ENCODE data around the gene DPF3. TPM values are rescaled to one million over a fixed set of nuclear protein-coding genes. Genes with fewer than 3 reads are reported as not detected.

The DPF3 gene
- total and polyA plus RNA-seq, 2 donors (not counting 1 experiment from before 2014, with no cell fraction given): 7.6 to 13.7 TPM

GRCh38 chr14:72894623-72895378, 900 bp upstream of the DPF3 start:
- no peaks in the 10 kb centered on the region for H3K9me3 ChIP-seq (ENCODE audit: control insufficient read depth, insufficient read depth, low read depth, low read length)
- TF ChIP-seq CTCF (conservative IDR thresholded peaks at IDR 0.05 in 1 of 2, IDR thresholded peaks at IDR 0.05 in 1 of 2; ENCODE audit: low read depth in 1 of 2, low read length in 2 of 2) (no peak), EZH2 (IDR thresholded peaks at IDR 0.05; ENCODE audit: low read length, missing control alignments) (no peak)
- H3K4me3 ChIP-seq (replicated peaks in 1 of 4; ENCODE audit: control extremely low read depth in 1 of 4, insufficient read depth in 1 of 4, low read depth in 3 of 4, low read length in 4 of 4): peak overlapping the region; percentile 85 to 94 (median 91)
- peak overlapping the region; percentile 38 for H3K27ac ChIP-seq (ENCODE audit: insufficient read depth, low read length)
- no peaks in the 10 kb centered on the region for H4K20me1 ChIP-seq (ENCODE audit: control insufficient read depth, extremely low read depth, insufficient read depth, low read length)
- H3K4me1 ChIP-seq (ENCODE audit: control insufficient read depth, extremely low read depth, insufficient read depth, low read length): peaks cover 12% of the 10 kb centered on the region
- H3K27me3 ChIP-seq (ENCODE audit: control insufficient read depth, insufficient read depth, low read length): no peaks in the 10 kb centered on the region
- peak overlapping the region; percentile 90 for H2AFZ ChIP-seq (ENCODE audit: low read length)
- H3K4me2 ChIP-seq (ENCODE audit: extremely low read depth, insufficient read depth, low read length): peak overlapping the region; percentile 98
- peak overlapping the region; percentile 20 for H3K9ac ChIP-seq (ENCODE audit: insufficient read depth, low read length)
- H3K36me3 ChIP-seq (ENCODE audit: control insufficient read depth, insufficient read depth, low read length): no peaks in the 10 kb centered on the region
- peaks cover 37% of the 10 kb centered on the region for H3K79me2 ChIP-seq (ENCODE audit: control insufficient read depth, insufficient read depth, low read length)
- peak in 1 of 2 donors; percentile 27 for DNase-seq (ENCODE audit: low read depth in 2 of 2)

- H3K4me1 ChIP-seq (ENCODE audit: control insufficient read depth, extremely low read depth, insufficient read depth, low read length): peaks cover 12% of the 10 kb centered on the region
- peak in 1 of 2 donors; percentile 13 for DNase-seq (ENCODE audit: low read depth in 2 of 2)
- no peaks in the 10 kb centered on the region for H4K20me1 ChIP-seq (ENCODE audit: control insufficient read depth, extremely low read depth, insufficient read depth, low read length)
- no peaks in the 10 kb centered on the region for H3K27me3 ChIP-seq (ENCODE audit: control insufficient read depth, insufficient read depth, low read length)
- H3K36me3 ChIP-seq (ENCODE audit: control insufficient read depth, insufficient read depth, low read length): no peaks in the 10 kb centered on the region
- H3K79me2 ChIP-seq (ENCODE audit: control insufficient read depth, insufficient read depth, low read length): peaks cover 43% of the 10 kb centered on the region
- TF ChIP-seq CTCF (conservative IDR thresholded peaks at IDR 0.05 in 1 of 2, IDR thresholded peaks at IDR 0.05 in 1 of 2; ENCODE audit: low read depth in 1 of 2, low read length in 2 of 2) (no peak), EZH2 (IDR thresholded peaks at IDR 0.05; ENCODE audit: low read length, missing control alignments) (no peak)
- peak overlapping the region; percentile 20 for H3K9ac ChIP-seq (ENCODE audit: insufficient read depth, low read length)
- peak overlapping the region; percentile 98 for H3K4me2 ChIP-seq (ENCODE audit: extremely low read depth, insufficient read depth, low read length)
- H3K4me3 ChIP-seq (replicated peaks in 1 of 4; ENCODE audit: control extremely low read depth in 1 of 4, insufficient read depth in 1 of 4, low read depth in 3 of 4, low read length in 4 of 4): peak overlapping the region; percentile 85 to 94 (median 91)
- no peaks in the 10 kb centered on the region for H3K9me3 ChIP-seq (ENCODE audit: control insufficient read depth, insufficient read depth, low read depth, low read length)
- H2AFZ ChIP-seq (ENCODE audit: low read length): peak overlapping the region; percentile 90
- peak overlapping the region; percentile 38 for H3K27ac ChIP-seq (ENCODE audit: insufficient read depth, low read length)
Measured at GRCh38 chr14:72894323-72894622, 372 bp upstream of the DPF3 start.

- peak overlapping the region; percentile 83 to 94 (median 87) for H3K4me3 ChIP-seq (replicated peaks in 1 of 4; ENCODE audit: control extremely low read depth in 1 of 4, insufficient read depth in 1 of 4, low read depth in 3 of 4, low read length in 4 of 4)
- TF ChIP-seq EZH2 (IDR thresholded peaks at IDR 0.05; ENCODE audit: low read length, missing control alignments) (no peak), CTCF (conservative IDR thresholded peaks at IDR 0.05 in 1 of 2, IDR thresholded peaks at IDR 0.05 in 1 of 2; ENCODE audit: low read depth in 1 of 2, low read length in 2 of 2) (no peak)
- no peaks in the 10 kb centered on the region for H4K20me1 ChIP-seq (ENCODE audit: control insufficient read depth, extremely low read depth, insufficient read depth, low read length)
- H3K4me2 ChIP-seq (ENCODE audit: extremely low read depth, insufficient read depth, low read length): peak overlapping the region; percentile 92
- no peaks in the 10 kb centered on the region for H3K9me3 ChIP-seq (ENCODE audit: control insufficient read depth, insufficient read depth, low read depth, low read length)
- no peaks in the 10 kb centered on the region for H3K36me3 ChIP-seq (ENCODE audit: control insufficient read depth, insufficient read depth, low read length)
- DNase-seq (ENCODE audit: low read depth in 2 of 2): peak in 1 of 2 donors; percentile 33
- H3K79me2 ChIP-seq (ENCODE audit: control insufficient read depth, insufficient read depth, low read length): peaks cover 55% of the 10 kb centered on the region
- no peaks in the 10 kb centered on the region for H3K27me3 ChIP-seq (ENCODE audit: control insufficient read depth, insufficient read depth, low read length)
- peak overlapping the region; percentile 48 for H3K27ac ChIP-seq (ENCODE audit: insufficient read depth, low read length)
- H3K9ac ChIP-seq (ENCODE audit: insufficient read depth, low read length): peak overlapping the region; percentile 57
- H2AFZ ChIP-seq (ENCODE audit: low read length): no peak overlapping the region
- H3K4me1 ChIP-seq (ENCODE audit: control insufficient read depth, extremely low read depth, insufficient read depth, low read length): peaks cover 15% of the 10 kb centered on the region
Measured at GRCh38 chr14:72892879-72893635, 844 bp downstream of the DPF3 start.

All from fibroblast of lung (primary cell).